ENCODE results near the gene NDUFA8.

The NDUFA8 gene

DNA sequence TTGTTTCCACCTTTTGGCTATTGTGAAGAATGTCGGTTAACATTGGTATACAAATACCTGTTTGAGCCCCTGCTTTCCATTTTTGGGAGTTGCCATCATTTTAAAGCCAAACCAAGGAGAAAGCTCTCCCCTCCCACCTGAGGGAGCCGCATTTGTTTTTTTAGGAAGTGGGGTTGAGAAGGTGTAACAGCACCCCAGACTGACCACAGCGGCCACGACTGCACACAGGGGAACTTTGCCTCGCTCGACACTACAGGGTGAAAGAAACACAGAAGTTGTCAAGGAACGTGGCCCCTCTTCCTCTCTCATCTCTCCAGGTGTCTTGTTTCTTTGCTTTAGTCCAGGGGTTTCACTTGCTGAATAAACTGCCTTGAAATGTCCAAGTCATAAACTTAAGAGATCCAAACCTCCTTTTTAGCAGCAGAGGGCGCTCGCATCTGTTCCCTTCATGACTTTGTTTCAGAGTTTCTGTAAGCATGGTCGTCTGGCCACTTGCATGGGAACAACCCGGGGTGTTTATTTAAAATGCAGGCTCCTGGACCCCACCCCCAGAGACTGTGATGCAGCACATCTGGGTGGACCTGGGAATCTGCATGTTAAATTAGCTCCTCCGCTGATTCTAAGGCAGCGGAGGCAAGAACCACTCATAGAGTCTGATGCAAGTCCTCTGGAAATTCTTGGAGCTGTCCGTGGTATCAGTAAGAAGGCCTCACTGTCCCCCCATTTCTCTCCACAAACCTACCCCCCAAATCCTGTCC lies 64.4 kb downstream of the NDUFA8 start:
- DNase-seq, result peak; percentile 50

All from activated CD4-positive, CD25-positive, alpha-beta regulatory T cell treated with anti-CD3 and anti-CD28 coated beads, Interleukin-2, amount 50 U/mL, for 72 hours (primary cell).